Heart right ventricle (tissue), 16 donors: Measurements from ENCODE around the gene BMP4. TPM values are rescaled to one million over a fixed set of nuclear protein-coding genes. Genes with fewer than 3 reads are reported as not detected.

ENCODE experiments used
- ATAC-seq, 8 donors: fragments of 200-7000 bp; cut with Tn5 transposase; one replicate each; pipeline ENCODE4 v1.9.1; 2020; ENCODE audit warnings: mild to moderate bottlenecking in 8 of 8, moderate library complexity in 8 of 8, moderate number of reproducible peaks in 1 of 8
- DNase-seq, 2 donors: peaks; one replicate each; pipeline ENCODE4 v3.0.0-alpha.2; 2020
- H3K27ac ChIP-seq, 10 donors: fragments of 200-600 bp; sonication (generic) in 2 of 10; one replicate each; pipeline versions ENCODE4 v1.5.0 to v1.8.0; 2020 to 2022; ENCODE audit warnings: mild to moderate bottlenecking in 3 of 10
- H3K27me3 ChIP-seq, 7 donors: fragments of 200-600 bp; one replicate each; pipeline ENCODE4 v1.8.0; 2021 to 2022; ENCODE audit warnings: mild to moderate bottlenecking in 2 of 7
- H3K36me3 ChIP-seq, 9 donors: fragments of 200-600 bp; sonication (generic) in 1 of 9; one replicate each; pipeline versions ENCODE4 v1.5.0 to v1.8.0; 2020 to 2022; ENCODE audit warnings: mild to moderate bottlenecking in 2 of 9
- H3K4me1 ChIP-seq, 9 donors: fragments of 200-600 bp; sonication (generic) in 1 of 9; one replicate each; pipeline versions ENCODE4 v1.5.0 to v1.8.0; 2020 to 2022; ENCODE audit warnings: mild to moderate bottlenecking in 4 of 9
- H3K4me3 ChIP-seq, 10 donors: fragments of 200-600 bp; sonication (generic) in 2 of 10; one replicate each; pipeline versions ENCODE4 v1.5.0 to v1.8.0; 2020 to 2022; ENCODE audit warnings: mild to moderate bottlenecking in 7 of 10, moderate library complexity in 2 of 10
- H3K9me3 ChIP-seq, 11 donors: fragments of 200-600 bp in 10 of 11; sonication (generic) in 2 of 11; one replicate each; pipeline versions ENCODE4 v1.5.0 to v1.8.0; 2013 to 2022; ENCODE audit warnings: mild to moderate bottlenecking in 2 of 11, control low read depth in 1 of 11, moderate library complexity in 1 of 11
- CTCF ChIP-seq, 9 donors: fragments of 200-600 bp; sonication (generic) in 2 of 9; IDR thresholded peaks; one replicate each; pipeline versions ENCODE4 v1.5.0 to v1.8.0; 2021 to 2022; ENCODE audit warnings: antibody characterized with exemption in 9 of 9, mild to moderate bottlenecking in 5 of 9, moderate library complexity in 1 of 9
- WGBS, 2 donors: extraction: QIAGEN DNeasy Blood & Tissue Kit; methylation state at CpG; one replicate each; pipeline ENCODE4 v1.1.7; 2013; ENCODE audit warnings: inconsistent platforms in 1 of 2; 5-methylcytosine and 5-hydroxymethylcytosine counted together
- intact Hi-C, 10 donors: fragments of 100-400 bp; cut with DNase I; formaldehyde crosslinking; loops; one replicate each; pipeline versions ENCODE4 v1.11.1 to v1.14.2; 2022
- polyA plus RNA-seq, 2 donors: library from polyadenylated mRNA; stranded (reverse); fragments of 200-250 nt; gene quantifications; one replicate each; pipeline ENCODE4 v1.2.3, GENCODE V29; 2013
- total RNA-seq, 10 donors: library from RNA; stranded (reverse); fragmentation: NEBNext Ultra II Directional in 3 of 10; extraction: Animal tissue kit (Norgen Biotek cat#: 25700) in 3 of 10; gene quantifications; one replicate each; pipeline versions ENCODE4 v1.2.1 to v1.2.4, GENCODE V29; 2021 to 2023
- donor health status: Arrhythmogenic right ventricular cardiomyopathy.
- donor health status: ischemic (EF 13 %, LVEDD 7.1; RV severe dilation, severe dysfunction).
- donor health status: healthy with polysubstance abuse.
- donor health status: DM: no; HTN: yes; CAD: no.
- donor health status: DM: no; HTN: no; CAD: no.
- donor health status: ischemic (EF 25% LVEDD 6.9; RV normal size, moderate dysfunction).
- donor health status: ischemic (EF 25% LVEDD 5.7; RV mildly dilated, moderate dysfunction).
- donor health status: healthy.
- donor health status: DM: yes; HTN: yes; CAD: no.
- donor health status: Ischemic cardiomyopathy.
- donor health status: ischemic (EF 35%, LVEDD 5.7; RV mildly dilated, moderate dysfunction).
- donor health status: nonischemic (EF 11% LVEDD 7.7; RV severe dilation, severe dysfunction).
- donor health status: DM: yes; HTN: yes; CAD: no.
- donor health status: PGD.
- donor health status: ischemic (EF 29% LVEDD 5.4; RV normal size, mild dysfunction).
- donor health status: nonischemic (EF 23%, LVEDD 6.1; RV moderate dilation, normal function).

BMP4 gene
- total and polyA plus RNA-seq, 12 donors = 4.4 to 10.6 (median 5.4) TPM

- H3K4me3 ChIP-seq = no peak overlapping the region
- no peaks in the 10 kb centered on the region for H3K27me3 ChIP-seq
- DNase-seq (no peak), ATAC-seq (no peak)
- no peaks in the 10 kb centered on the region for H3K36me3 ChIP-seq
- H3K9me3 ChIP-seq = no peaks in the 10 kb centered on the region
- H3K4me1 ChIP-seq = peaks cover 0 to 5% (median 0%) of the 10 kb centered on the region in 9 donors
- TF ChIP-seq CTCF (IDR thresholded peaks at IDR 0.05) = no peak
- intact Hi-C loops = no loop called here
- no peak overlapping the region for H3K27ac ChIP-seq
- 61 to 72% methylated on average over 1 of the region's 1 CpG for WGBS, 2 donors
These were observed 40.4 kb downstream of the BMP4 start for GRCh38 chr14:53916239-53916638.

GRCh38 chr14:53915364-53916014 is 41.1 kb downstream of the BMP4 start:
- intact Hi-C loops = no loop called here
- DNase-seq (no peak), ATAC-seq (no peak)
- H3K4me1 ChIP-seq = peaks cover 0 to 5% (median 0%) of the 10 kb centered on the region in 9 donors
- H3K27me3 ChIP-seq = no peaks in the 10 kb centered on the region
- H3K36me3 ChIP-seq = no peaks in the 10 kb centered on the region
- no peak overlapping the region for H3K4me3 ChIP-seq
- H3K9me3 ChIP-seq = no peaks in the 10 kb centered on the region
- TF ChIP-seq CTCF (IDR thresholded peaks at IDR 0.05) = no peak
- no peak overlapping the region for H3K27ac ChIP-seq
- WGBS, 2 donors = 67 to 69% methylated on average over 4 of the region's 4 CpGs

GRCh38 chr14:53912021-53912420 is 44.6 kb downstream of the BMP4 start:
- peaks cover 0 to 6% (median 0%) of the 10 kb centered on the region in 11 donors for H3K9me3 ChIP-seq
- no peak overlapping the region for H3K27ac ChIP-seq
- ATAC-seq = no peak
- TF ChIP-seq CTCF (IDR thresholded peaks at IDR 0.05) = no peak
- 24 to 44% methylated on average over 1 of the region's 1 CpG for WGBS, 2 donors
- H3K4me1 ChIP-seq = peaks cover 0 to 5% (median 0%) of the 10 kb centered on the region in 9 donors
- DNase-seq = no peak
- H3K27me3 ChIP-seq = no peaks in the 10 kb centered on the region
- no peak overlapping the region for H3K4me3 ChIP-seq
- intact Hi-C loops = no loop called here
- H3K36me3 ChIP-seq = no peaks in the 10 kb centered on the region

- Histone ChIP-seq H3K27me3 (no peaks in the 10 kb centered on the region), H3K4me1 (no peaks in the 10 kb centered on the region), H3K4me3 (no peak overlapping the region), H3K9me3 (peaks cover 0 to 31% (median 15%) of the 10 kb centered on the region in 11 donors), H3K36me3 (no peaks in the 10 kb centered on the region), H3K27ac (no peak overlapping the region)
- WGBS, 2 donors = 64 to 65% methylated on average over 2 of the region's 2 CpGs
- DNase-seq = no peak
- ATAC-seq = no peak
- TF ChIP-seq CTCF (IDR thresholded peaks at IDR 0.05) = no peak
- intact Hi-C loops = no loop called here
These were observed 48.2 kb downstream of the BMP4 start for GRCh38 chr14:53908416-53908815.
